DLD1 (cell line): Measurements from ENCODE around the gene TBX6.

Experiments used
- in situ Hi-C: cut with HindIII; loops from 2 replicates; pipeline ENCODE4 v1.10.0; 2017; ENCODE audit warnings: low sequenced_read_pairs

Gene TBX6

DNA sequence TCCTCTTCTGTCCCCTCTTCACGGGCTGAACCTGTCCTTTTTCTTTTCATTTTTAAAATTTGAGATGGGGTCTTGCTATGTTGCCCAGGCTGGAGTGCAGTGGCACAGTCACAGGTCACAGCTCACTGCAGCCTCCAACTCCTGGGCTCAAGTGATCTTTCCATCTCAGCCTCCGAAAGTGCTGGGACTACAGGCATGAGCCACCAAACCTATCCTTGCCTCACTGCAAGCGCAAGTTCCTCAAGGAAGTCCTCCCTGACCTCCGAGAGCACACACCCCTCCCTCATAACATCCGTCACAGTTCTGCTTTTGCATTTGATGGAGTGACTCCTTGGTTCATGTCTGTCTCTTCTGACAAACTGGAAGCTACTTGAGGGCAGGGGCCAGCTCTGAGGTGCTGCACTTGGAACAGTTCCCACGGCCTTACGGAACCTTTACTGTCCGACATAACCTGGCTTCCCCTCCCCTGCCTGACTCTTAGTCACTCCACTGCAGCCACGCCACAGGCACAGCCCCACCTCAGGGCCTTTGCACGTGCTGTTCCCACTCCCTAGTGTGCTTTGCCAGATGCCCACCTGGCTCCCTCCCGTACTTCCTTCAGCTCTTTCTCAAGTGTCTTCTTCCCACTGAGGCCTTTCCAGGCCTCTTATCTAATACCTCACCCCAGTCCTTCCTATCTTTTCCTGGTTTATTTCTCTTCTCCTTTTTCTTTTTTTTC is 4.4 kb downstream of the TBX6 start:
- in situ Hi-C loops, result no loop called here

DNA sequence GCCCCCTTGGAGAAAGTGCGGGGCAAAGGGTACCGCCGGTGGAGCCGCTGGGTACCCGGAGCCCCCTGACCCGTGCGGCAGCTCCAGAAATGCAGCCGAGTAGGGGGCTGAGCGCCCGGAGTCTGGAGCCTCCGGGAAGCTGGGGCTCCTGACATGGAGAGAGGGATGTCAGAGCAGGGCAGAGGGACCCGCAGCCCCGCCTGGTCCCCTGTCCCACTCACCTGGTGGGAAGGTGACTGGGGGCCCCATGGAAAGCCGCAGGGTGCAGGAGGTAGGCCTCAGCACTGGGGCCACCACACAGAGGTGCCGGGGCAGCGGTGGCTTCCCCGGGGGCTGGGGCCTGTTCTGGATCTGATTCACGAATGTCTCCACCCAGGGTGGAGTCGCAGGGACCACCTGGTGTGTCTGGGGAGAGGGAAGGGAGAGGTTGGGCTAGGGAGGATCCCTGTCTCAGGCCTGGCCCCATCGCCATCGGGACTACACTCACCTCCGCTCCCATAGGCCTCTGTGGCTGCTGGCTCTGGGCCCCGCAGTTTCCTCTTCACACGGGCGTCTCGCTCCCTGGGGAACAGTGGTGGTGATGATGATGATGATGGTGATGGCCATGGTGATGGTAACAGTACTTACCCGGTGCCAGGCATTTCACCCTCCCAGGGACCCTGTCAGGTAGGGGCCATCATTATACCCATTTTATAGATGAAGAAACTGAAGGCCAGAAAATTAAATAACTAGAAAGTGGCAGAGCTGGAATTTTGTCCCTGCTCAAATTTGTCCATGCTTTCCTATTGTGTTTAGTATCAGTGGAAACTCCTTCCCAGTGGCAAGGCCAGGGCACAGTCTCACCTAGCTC is 5.2 kb downstream of the TBX6 start:
- in situ Hi-C loops, result no loop called here

DNA sequence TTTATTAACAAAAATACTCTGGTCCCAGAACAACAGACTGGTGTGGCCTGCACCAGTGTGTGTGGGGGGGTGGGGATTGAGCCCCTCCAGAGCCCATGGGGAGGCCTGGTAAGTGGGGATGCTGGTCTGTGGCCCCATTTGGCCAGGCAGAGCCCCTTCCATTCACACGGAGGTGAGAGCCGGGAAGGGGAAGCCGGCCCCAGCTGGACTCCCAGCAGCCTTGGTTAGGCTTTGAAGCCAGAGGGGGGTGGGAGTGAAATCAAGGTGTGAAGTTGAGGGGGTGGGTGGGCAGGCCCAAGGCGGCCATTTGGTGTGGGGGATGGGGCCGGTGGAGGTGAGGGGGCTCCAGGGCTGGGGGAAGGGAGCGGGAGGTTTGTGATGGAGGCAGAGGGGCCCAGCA is 5.9 kb downstream of the TBX6 start:
- in situ Hi-C loops, result no loop called here

- in situ Hi-C loops, result no loop called here
Measured at GRCh38 chr16:30085247-30085646, 6.5 kb downstream of the TBX6 start.

DNA sequence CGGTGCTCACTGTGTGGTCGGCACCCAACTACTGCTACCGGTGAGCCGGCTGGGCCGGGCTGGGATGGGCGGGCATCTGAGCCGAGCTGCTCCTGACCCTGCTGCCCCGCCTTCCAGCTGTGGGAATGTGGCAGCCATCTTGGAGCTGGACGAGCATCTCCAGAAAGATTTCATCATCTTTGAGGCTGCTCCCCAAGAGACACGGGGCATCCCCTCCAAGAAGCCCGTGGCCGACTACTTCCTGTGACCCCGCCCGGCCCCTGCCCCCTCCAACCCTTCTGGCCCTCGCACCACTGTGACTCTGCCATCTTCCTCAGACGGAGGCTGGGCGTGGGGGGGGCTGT is 6.9 kb downstream of the TBX6 start:
- in situ Hi-C loops, result no loop called here

- in situ Hi-C loops, result no loop called here
Measured at GRCh38 chr16:30084096-30084815, 7.5 kb downstream of the TBX6 start.

GRCh38 chr16:30083216-30084055 is 8.3 kb downstream of the TBX6 start:
- in situ Hi-C loops, result no loop called here

GRCh38 chr16:30082545-30083090 is 9.1 kb downstream of the TBX6 start:
- in situ Hi-C loops, result no loop called here

DNA sequence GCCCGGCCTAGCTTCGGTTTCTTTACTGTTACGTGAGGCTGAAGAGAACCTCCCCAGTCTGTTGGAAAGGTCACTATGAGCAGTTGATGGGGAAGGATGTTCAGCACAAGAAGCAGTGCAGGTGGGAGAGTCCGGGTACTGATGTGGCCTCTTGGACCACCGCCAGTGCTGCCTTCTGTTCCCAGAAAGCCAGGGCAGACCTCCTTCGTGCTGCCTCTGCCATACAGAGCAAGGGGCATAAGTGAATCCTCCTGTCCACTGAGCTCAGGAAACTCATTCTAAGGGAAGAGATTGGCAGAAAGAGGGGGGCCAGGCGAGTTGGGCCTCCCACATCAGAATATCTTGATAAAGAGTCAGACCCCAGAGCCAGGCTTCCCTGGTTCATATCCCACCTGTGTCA is 12.2 kb downstream of the TBX6 start:
- in situ Hi-C loops, result loop anchor here (5.0 kb wide), 1 partner anchor 38 kb away; no protein-coding TSS in a partner anchor

GRCh38 chr16:30078744-30079143 is 13.0 kb downstream of the TBX6 start:
- in situ Hi-C loops, result loop anchor here (5.0 kb wide), 1 partner anchor 39 kb away; no protein-coding TSS in a partner anchor

DNA sequence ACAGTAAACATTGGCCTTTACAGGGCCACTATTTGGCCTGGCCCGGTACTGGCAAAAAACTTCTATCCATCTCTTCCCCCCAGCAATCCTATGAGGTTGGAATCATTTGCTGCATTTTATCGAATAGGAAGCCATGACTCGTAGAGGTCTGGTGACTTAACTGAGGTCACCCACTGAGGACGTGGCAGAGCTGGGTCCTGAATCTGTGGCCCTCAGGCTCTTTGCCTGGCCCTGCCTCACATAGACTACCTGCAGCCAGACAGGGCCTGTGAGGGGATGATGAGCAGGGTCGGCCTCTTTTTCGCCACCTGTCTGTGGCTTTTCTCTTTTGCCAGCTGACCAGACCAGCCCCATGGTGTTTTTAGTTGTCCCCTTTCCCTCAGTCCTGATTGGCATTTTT is 14.1 kb downstream of the TBX6 start:
- in situ Hi-C loops, result loop anchor here (5.0 kb wide), 1 partner anchor 40 kb away; no protein-coding TSS in a partner anchor

- in situ Hi-C loops, result loop anchor here (5.0 kb wide), 1 partner anchor 41 kb away; no protein-coding TSS in a partner anchor
Measured at GRCh38 chr16:30076276-30076791, 15.4 kb downstream of the TBX6 start.

- in situ Hi-C loops, result loop anchor here (5.0 kb wide), 1 partner anchor 42 kb away; no protein-coding TSS in a partner anchor
Measured at GRCh38 chr16:30075503-30076275, 16.0 kb downstream of the TBX6 start, which contains the start of gene PPP4C. Gene PPP4C (plus strand): TSS chr16:30075994. CDS start chr16:30076378, 384 bp downstream.

DNA sequence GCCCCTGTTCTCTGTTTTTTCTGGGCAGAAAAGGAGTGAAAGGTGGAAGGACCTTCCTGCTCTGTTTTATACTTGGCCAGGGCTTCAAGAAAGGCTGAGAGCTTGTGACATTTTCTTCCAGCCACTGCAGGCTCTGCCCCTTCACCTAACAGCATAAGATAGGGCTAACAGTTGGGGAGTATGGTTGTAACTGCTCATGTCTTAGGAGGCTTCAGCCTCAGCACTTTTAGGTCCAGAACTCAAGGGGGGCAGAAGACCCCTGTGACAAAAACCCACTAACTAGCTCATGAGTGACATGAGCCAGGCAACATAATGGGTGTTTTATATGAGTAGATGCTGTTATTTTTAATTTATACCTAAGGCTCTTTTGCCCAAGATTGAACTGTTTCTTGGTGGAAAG is 21.2 kb downstream of the TBX6 start:
- in situ Hi-C loops, result no loop called here

GRCh38 chr16:30069611-30070462 is 21.9 kb downstream of the TBX6 start:
- in situ Hi-C loops, result no loop called here

GRCh38 chr16:30068750-30069610 is 22.7 kb downstream of the TBX6 start:
- in situ Hi-C loops, result no loop called here

DNA sequence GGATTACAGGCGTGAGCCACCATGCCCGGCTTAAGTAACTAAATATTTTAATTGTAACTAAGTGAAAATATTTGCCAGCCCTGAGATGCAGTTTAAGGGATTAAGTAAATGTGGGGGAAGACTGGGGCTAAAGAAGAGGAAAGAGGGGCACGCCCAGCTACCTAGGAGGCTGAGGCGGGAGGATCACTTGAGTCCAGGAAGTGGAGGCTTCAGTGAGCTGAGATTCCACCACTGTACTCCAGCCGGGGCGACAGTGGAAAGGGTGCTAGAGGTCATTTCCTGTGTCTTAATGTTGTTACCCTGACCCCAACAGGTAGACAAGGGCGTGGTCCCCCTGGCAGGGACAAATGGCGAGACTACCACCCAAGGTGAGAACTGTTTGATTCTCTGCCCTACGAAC is 23.4 kb downstream of the TBX6 start:
- in situ Hi-C loops, result no loop called here
